Aorta (tissue), 5 donors: ENCODE results near the gene TRAPPC2B. TPM values are rescaled to one million over a fixed set of nuclear protein-coding genes. Genes with fewer than 3 reads are reported as not detected.

Source experiments
- ATAC-seq: fragments of 200-7000 bp; cut with Tn5 transposase; one replicate; pipeline ENCODE4 v1.9.1; 2022; ENCODE audit warnings: moderate library complexity; ENCODE audit not compliant: low FRiP score
- DNase-seq, 2 donors: peaks; one replicate each; pipeline ENCODE4 v3.0.0-alpha.2; 2020
- H3K27ac ChIP-seq, 2 donors: one replicate each; pipeline ENCODE4 v1.5.1; 2013; ENCODE audit warnings: low read length in 2 of 2, mild to moderate bottlenecking in 2 of 2, moderate library complexity in 2 of 2, control low read depth in 1 of 2, inconsistent platforms in 1 of 2, low read depth in 1 of 2
- H3K27me3 ChIP-seq, 2 donors: one replicate each; pipeline ENCODE4 v1.6.1; 2013; ENCODE audit warnings: control low read depth in 1 of 2, low read length in 1 of 2, mild to moderate bottlenecking in 1 of 2, moderate library complexity in 1 of 2; ENCODE audit not compliant: insufficient read depth in 2 of 2, control insufficient read depth in 1 of 2
- H3K36me3 ChIP-seq, 2 donors: one replicate each; pipeline ENCODE4 v1.6.1; 2013; ENCODE audit warnings: control low read depth in 1 of 2, low read length in 1 of 2, mild to moderate bottlenecking in 1 of 2; ENCODE audit not compliant: insufficient read depth in 2 of 2, control insufficient read depth in 1 of 2
- H3K4me1 ChIP-seq, 2 donors: one replicate each; pipeline ENCODE4 v1.6.1; 2013; ENCODE audit warnings: low read length in 2 of 2, control low read depth in 1 of 2, mild to moderate bottlenecking in 1 of 2, moderate library complexity in 1 of 2; ENCODE audit not compliant: insufficient read depth in 2 of 2, control insufficient read depth in 1 of 2
- H3K4me3 ChIP-seq, 2 donors: one replicate each; pipeline ENCODE4 v1.5.1; 2013; ENCODE audit warnings: low read length in 2 of 2, control low read depth in 1 of 2, mild to moderate bottlenecking in 1 of 2
- H3K9me3 ChIP-seq: one replicate; pipeline ENCODE4 v1.6.1; 2013; ENCODE audit warnings: mild to moderate bottlenecking, low read length; ENCODE audit not compliant: control insufficient read depth
- WGBS, 2 donors: extraction: QIAGEN DNeasy Blood & Tissue Kit; methylation state at CpG; one replicate each; pipeline ENCODE4 v1.1.7; 2013; 5-methylcytosine and 5-hydroxymethylcytosine counted together
- intact Hi-C, 2 donors: fragments of 100-400 bp; cut with DNase I; formaldehyde crosslinking; loops; one replicate each; pipeline versions ENCODE4 v1.14.2 to v1.15.0; 2022
- long read RNA-seq, 2 donors: library from polyadenylated mRNA; unstranded; transcript quantifications; one replicate each; pipeline ENCODE4 v2.0.0, GENCODE V29; 2020 to 2021
- polyA plus RNA-seq, 2 donors: library from polyadenylated mRNA; stranded (reverse); fragments of 200-250 nt; gene quantifications; one replicate each; pipeline ENCODE4 v1.2.3, GENCODE V29; 2013
- total RNA-seq, 2 donors: library from RNA; stranded (reverse); fragmentation: NEBNext Ultra II Directional; extraction: Animal tissue kit (Norgen Biotek cat#: 25700); gene quantifications; one replicate each; pipeline ENCODE4 v1.2.1, GENCODE V29; 2021
- donor health status: healthy with polysubstance abuse.
- donor health status: Bipolar disorder and iron deficiency.
- donor health status: DM: no; HTN: no; CAD: no.
- donor health status: DM: no; HTN: no; CAD: no.
- donor health status: DM: yes; HTN: yes; CAD: no.

The TRAPPC2B gene
- 10 to 100 TPM in 1 of 2 donors, 1 to 10 TPM in 1; 8.3 to 13.4 TPM for total RNA-seq
- polyA plus RNA-seq, result 10 to 100 TPM; 17.9 to 28.2 TPM
- long read RNA-seq, donor 1, transcript TRAPPC2B-201 (2 exons, 732 nt), result major isoform, 8 of 11 reads
- long read RNA-seq, donor 1, partial matches to known transcripts, result 0 of 11 reads
- long read RNA-seq, donor 1, other reads (novel, unspliced or antisense), result 0 of 11 reads
- long read RNA-seq, donor 2, transcript TRAPPC2B-201 (2 exons, 732 nt), result major isoform, 7 of 7 reads
- long read RNA-seq, donor 2, partial matches to known transcripts, result 0 of 7 reads
- long read RNA-seq, donor 2, other reads (novel, unspliced or antisense), result 0 of 7 reads

- intact Hi-C loops, result no loop called here
- peak; percentile 98 for ATAC-seq
- peak within 1 kb of the TSS; percentile 67 to 70 for H3K4me3 ChIP-seq
- no peaks in the 10 kb centered on the region for H3K4me1 ChIP-seq
- peak within 1 kb of the TSS; percentile 37 to 72 for H3K27ac ChIP-seq
- peaks cover 5% of the 10 kb centered on the region for H3K9me3 ChIP-seq
- no peaks in the 10 kb centered on the region for H3K27me3 ChIP-seq
- peak; percentile 100 for DNase-seq
- 1% methylated on average over 47 of the region's 47 CpGs for WGBS, 2 donors
- peaks cover under 1 to 1% of the 10 kb centered on the region in 2 donors for H3K36me3 ChIP-seq
Observed at GRCh38 chr19:57362997-57363687, at the start of gene TRAPPC2B, which contains the start of gene ZNF547. TRAPPC2B (plus strand) TSS chr19:57363551; CDS start chr19:57364834, 1,283 bp downstream. ZNF547 (plus strand) TSS chr19:57363551; CDS start chr19:57368556, 5,005 bp downstream.

- WGBS, 2 donors, result 66 to 72% methylated on average over 4 of the region's 4 CpGs
- ATAC-seq, result no peak
- H3K27ac ChIP-seq, result no peak overlapping the region
- intact Hi-C loops, result no loop called here
- no peaks in the 10 kb centered on the region for H3K4me1 ChIP-seq
- no peaks in the 10 kb centered on the region for H3K36me3 ChIP-seq
- H3K27me3 ChIP-seq, result no peaks in the 10 kb centered on the region
- no peak overlapping the region for H3K4me3 ChIP-seq
- H3K9me3 ChIP-seq, result no peaks in the 10 kb centered on the region
- no peak for DNase-seq
Observed at GRCh38 chr19:57314146-57314545, 49.2 kb upstream of the TRAPPC2B start.

GRCh38 chr19:57317503-57317902 is 45.8 kb upstream of the TRAPPC2B start:
- no peak for ATAC-seq

GRCh38 chr19:57319869-57320179 is 43.5 kb upstream of the TRAPPC2B start:
- Histone ChIP-seq H3K27me3 (no peaks in the 10 kb centered on the region), H3K36me3 (peaks cover under 1 to 7% of the 10 kb centered on the region in 2 donors), H3K27ac (peak overlapping the region in 1 of 2 donors; percentile 66), H3K4me1 (no peaks in the 10 kb centered on the region), H3K4me3 (peak overlapping the region; percentile 49 to 69), H3K9me3 (peaks cover 6% of the 10 kb centered on the region)
- ATAC-seq, result no peak
- 0 to 2% methylated on average over 1 of the region's 1 CpG for WGBS, 2 donors
- intact Hi-C loops, result loop anchor here in 1 of 2 donors (5.0 kb wide), 1 partner anchor 38 kb away; the partner anchor contains the start of gene ZNF460
- no peak for DNase-seq

More at GRCh38 chr19:57317503-57317902, 45.8 kb upstream of the TRAPPC2B start:
- H3K4me3 ChIP-seq, result no peak overlapping the region
- no peak for DNase-seq
- no peak overlapping the region for H3K27ac ChIP-seq
- peaks cover 2% of the 10 kb centered on the region for H3K9me3 ChIP-seq
- no peaks in the 10 kb centered on the region for H3K36me3 ChIP-seq
- intact Hi-C loops, result no loop called here
- no peaks in the 10 kb centered on the region for H3K27me3 ChIP-seq
- WGBS, 2 donors, result 10 to 13% methylated on average over 29 of the region's 29 CpGs
- H3K4me1 ChIP-seq, result no peaks in the 10 kb centered on the region

GRCh38 chr19:57320180-57321084 is 42.9 kb upstream of the TRAPPC2B start, which contains the start of gene ZNF543:
ZNF543 (plus strand) TSS chr19:57320472; CDS start chr19:57320854, 382 bp downstream.
- Histone ChIP-seq H3K36me3 (peaks cover 5 to 11% of the 10 kb centered on the region in 2 donors), H3K9me3 (peaks cover 8% of the 10 kb centered on the region), H3K27ac (peak within 1 kb of the TSS in 1 of 2 donors; percentile 66), H3K4me3 (peak within 1 kb of the TSS; percentile 57 to 69), H3K4me1 (no peaks in the 10 kb centered on the region), H3K27me3 (no peaks in the 10 kb centered on the region)
- DNase-seq (peak; percentile 98 to 99), ATAC-seq (peak; percentile 99)
- intact Hi-C loops, result loop anchor here in 1 of 2 donors (5.0 kb wide), 1 partner anchor 38 kb away; the partner anchor contains the start of gene ZNF460
- 1% methylated on average over 64 to 71 of the region's 71 CpGs for WGBS, 2 donors

GRCh38 chr19:57321116-57321515 is 42.2 kb upstream of the TRAPPC2B start:
- Histone ChIP-seq H3K36me3 (peaks cover 5 to 14% of the 10 kb centered on the region in 2 donors), H3K27me3 (no peaks in the 10 kb centered on the region), H3K4me3 (peak overlapping the region; percentile 57 to 69), H3K9me3 (peaks cover 10% of the 10 kb centered on the region), H3K4me1 (no peaks in the 10 kb centered on the region), H3K27ac (no peak overlapping the region)
- intact Hi-C loops, result loop anchor here in 1 of 2 donors (5.0 kb wide), 1 partner anchor 39 kb away; the partner anchor contains the start of gene ZNF460
- 26 to 34% methylated on average over 8 of the region's 8 CpGs for WGBS, 2 donors
- no peak for DNase-seq
- ATAC-seq, result no peak

- no peak for ATAC-seq
- Histone ChIP-seq H3K27ac (no peak overlapping the region), H3K27me3 (no peaks in the 10 kb centered on the region), H3K4me3 (no peak overlapping the region), H3K9me3 (peaks cover 13% of the 10 kb centered on the region), H3K4me1 (no peaks in the 10 kb centered on the region), H3K36me3 (peaks cover 10 to 17% of the 10 kb centered on the region in 2 donors)
- 80 to 82% methylated on average over 3 of the region's 3 CpGs for WGBS, 2 donors
- DNase-seq, result no peak
- intact Hi-C loops, result loop anchor here in 1 of 2 donors (5.0 kb wide), 1 partner anchor 39 kb away; the partner anchor contains the start of gene ZNF460
Observed at GRCh38 chr19:57321751-57322150, 41.6 kb upstream of the TRAPPC2B start.

GRCh38 chr19:57324992-57325391 is 38.4 kb upstream of the TRAPPC2B start:
- no peak for ATAC-seq
- intact Hi-C loops, result loop anchor here in 1 of 2 donors (5.0 kb wide), 1 partner anchor 43 kb away; the partner anchor contains the start of gene ZNF460
- no peak for DNase-seq
- Histone ChIP-seq H3K4me1 (no peaks in the 10 kb centered on the region), H3K9me3 (peaks cover 29% of the 10 kb centered on the region), H3K27me3 (no peaks in the 10 kb centered on the region), H3K36me3 (peaks cover 23 to 29% of the 10 kb centered on the region in 2 donors), H3K4me3 (no peak overlapping the region), H3K27ac (no peak overlapping the region)
